Measurements from ENCODE around the gene SDK1.

- no peak for TF ChIP-seq POLR2A (IDR thresholded peaks at IDR 0.05)
- no peak for TF ChIP-seq CTCF (IDR thresholded peaks at IDR 0.05)
Observed at GRCh38 chr7:3959364-3959763, 658.3 kb downstream of the SDK1 start.

All from body of pancreas (tissue), 4 donors.